ENCODE results near the gene SGF29.
"Not testable (repeated sequence)": the region's sequence is repeated elsewhere in the genome, so short reads cannot be mapped to it uniquely, and the experiment has no call there.

GRCh38 chr16:28639959-28640358, 86.2 kb downstream of the SGF29 start:
- TF ChIP-seq CTCF, POLR2A (IDR thresholded peaks at IDR 0.05): not testable (repeated sequence)
